Stimulated activated naive B cell treated with anti-CD40 and anti-IgM and Interleukin-4, amounts not matched to agents 10 μg/mL and 1 μg/mL and 100 μg/mL, for 72 hours (primary cell): ENCODE data around the gene C8G.
A peak's percentile ranks its signal among the peaks of the same experiment; 100 is the strongest.

ENCODE experiments used
- ATAC-seq, 2 donors: fragments of 150-1000 bp; cut with Tn5 transposase; replicated peaks; 2 replicates each; pipeline ENCODE4 v1.10.0; 2021; ENCODE audit warnings: moderate library complexity in 1 of 2
- DNase-seq: peaks from one replicate; pipeline ENCODE4 v3.0.0; 2021
- H3K27ac Mint-ChIP-seq: one replicate; pipeline ENCODE4 v1.8.0; 2022; ENCODE audit warnings: mild to moderate bottlenecking, mixed read lengths
- H3K27me3 Mint-ChIP-seq, 2 donors: one replicate each; pipeline ENCODE4 v1.8.0; 2022; ENCODE audit warnings: mixed read lengths in 2 of 2
- H3K36me3 Mint-ChIP-seq, 2 donors: one replicate each; pipeline ENCODE4 v1.8.0; 2022; ENCODE audit warnings: mixed read lengths in 2 of 2, mild to moderate bottlenecking in 1 of 2
- H3K4me1 Mint-ChIP-seq, 2 donors: one replicate each; pipeline ENCODE4 v1.8.0; 2022; ENCODE audit warnings: mixed read lengths in 2 of 2, mild to moderate bottlenecking in 1 of 2
- H3K4me3 Mint-ChIP-seq, 2 donors: one replicate each; pipeline ENCODE4 v1.8.0; 2022; ENCODE audit warnings: mild to moderate bottlenecking in 2 of 2, mixed read lengths in 2 of 2, moderate library complexity in 1 of 2
- H3K9me3 Mint-ChIP-seq, 2 donors: one replicate each; pipeline ENCODE4 v1.8.0; 2022; ENCODE audit warnings: mixed read lengths in 2 of 2, mild to moderate bottlenecking in 1 of 2

The C8G gene

DNA sequence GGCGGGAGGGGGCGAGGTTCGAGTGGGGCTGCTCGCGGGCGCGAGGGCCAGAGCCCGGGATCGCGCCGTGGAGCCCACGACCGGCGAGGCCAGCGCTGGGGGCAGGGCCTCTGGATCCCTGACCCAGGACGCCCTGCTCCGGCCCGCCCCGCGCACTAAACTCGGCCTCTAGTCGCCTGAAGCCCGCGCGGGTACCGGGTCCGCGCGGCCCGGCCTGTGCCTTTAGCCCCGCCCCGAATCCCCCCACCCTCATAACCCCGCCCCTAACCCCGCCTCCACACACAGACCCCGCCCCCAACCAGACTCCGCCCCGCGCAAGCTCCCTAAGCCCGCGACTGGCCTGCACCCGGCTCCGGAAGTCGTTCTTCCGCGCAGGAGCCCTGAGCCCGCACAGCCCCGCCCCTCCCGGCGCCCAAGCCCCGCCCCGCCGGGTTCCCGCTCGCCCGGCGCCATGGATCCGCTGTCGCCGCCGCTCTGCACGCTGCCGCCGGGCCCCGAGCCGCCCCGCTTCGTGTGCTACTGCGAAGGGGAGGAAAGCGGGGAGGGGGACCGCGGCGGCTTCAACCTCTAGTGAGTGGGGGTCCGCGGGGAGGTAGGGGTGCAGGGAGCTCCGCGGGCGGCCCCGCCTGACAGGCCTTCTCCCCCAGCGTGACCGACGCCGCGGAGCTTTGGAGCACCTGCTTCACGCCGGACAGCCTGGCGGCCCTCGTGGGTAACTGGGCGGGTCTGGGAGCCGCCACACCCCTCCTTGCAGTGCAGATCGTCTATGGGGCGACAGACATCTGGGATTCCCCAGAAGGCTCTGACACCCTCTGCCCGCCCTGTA lies 47.2 kb downstream of the C8G start, which contains the start of gene PAXX:
PAXX (plus strand) TSS at position 430 of the 826 bp plus-strand sequence; CDS start at position 452, 22 bp downstream.
- DNase-seq (peak; percentile 91), ATAC-seq (peak; percentile 88 to 92)
- H3K36me3 Mint-ChIP-seq = peaks cover 12 to 18% of the 10 kb centered on the region in 2 donors
- H3K27ac Mint-ChIP-seq = peak within 1 kb of the TSS; percentile 95
- peaks cover 16 to 44% of the 10 kb centered on the region in 2 donors for H3K4me1 Mint-ChIP-seq
- H3K4me3 Mint-ChIP-seq = peak within 1 kb of the TSS; percentile 89 to 96
- H3K27me3 Mint-ChIP-seq = peaks cover 15 to 44% of the 10 kb centered on the region in 2 donors
- H3K9me3 Mint-ChIP-seq = no peaks in the 10 kb centered on the region

DNA sequence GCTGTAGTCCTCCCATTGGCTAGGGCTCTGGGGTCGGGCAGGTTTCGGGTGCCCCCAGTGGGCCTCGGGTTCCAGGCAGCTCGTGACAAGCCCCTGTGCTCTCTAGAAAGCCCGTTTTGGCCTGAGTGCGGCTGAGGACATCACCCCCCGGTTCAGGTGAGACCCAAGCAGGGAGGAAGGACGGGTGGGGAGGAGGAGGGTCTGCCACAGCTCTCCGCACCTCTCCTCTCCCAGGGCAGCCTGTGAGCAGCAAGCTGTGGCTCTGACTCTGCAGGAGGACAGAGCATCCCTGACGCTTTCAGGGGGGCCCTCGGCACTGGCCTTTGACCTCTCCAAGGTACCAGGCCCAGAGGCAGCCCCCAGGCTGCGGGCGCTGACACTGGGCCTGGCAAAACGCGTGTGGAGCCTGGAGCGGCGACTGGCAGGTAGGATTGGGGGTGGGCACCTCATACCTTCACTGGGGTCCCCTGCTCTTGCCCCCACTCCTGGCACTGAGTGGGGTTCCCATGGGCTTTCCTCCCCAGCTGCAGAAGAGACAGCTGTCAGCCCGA lies 47.9 kb downstream of the C8G start:
- DNase-seq (no peak), ATAC-seq (no peak)
- Mint-ChIP-seq H3K4me1 (peaks cover 20 to 51% of the 10 kb centered on the region in 2 donors), H3K9me3 (no peaks in the 10 kb centered on the region), H3K27me3 (peaks cover 9 to 44% of the 10 kb centered on the region in 2 donors), H3K27ac (peak overlapping the region; percentile 95), H3K36me3 (peaks cover 12 to 18% of the 10 kb centered on the region in 2 donors), H3K4me3 (peak overlapping the region; percentile 89 to 96)

DNA sequence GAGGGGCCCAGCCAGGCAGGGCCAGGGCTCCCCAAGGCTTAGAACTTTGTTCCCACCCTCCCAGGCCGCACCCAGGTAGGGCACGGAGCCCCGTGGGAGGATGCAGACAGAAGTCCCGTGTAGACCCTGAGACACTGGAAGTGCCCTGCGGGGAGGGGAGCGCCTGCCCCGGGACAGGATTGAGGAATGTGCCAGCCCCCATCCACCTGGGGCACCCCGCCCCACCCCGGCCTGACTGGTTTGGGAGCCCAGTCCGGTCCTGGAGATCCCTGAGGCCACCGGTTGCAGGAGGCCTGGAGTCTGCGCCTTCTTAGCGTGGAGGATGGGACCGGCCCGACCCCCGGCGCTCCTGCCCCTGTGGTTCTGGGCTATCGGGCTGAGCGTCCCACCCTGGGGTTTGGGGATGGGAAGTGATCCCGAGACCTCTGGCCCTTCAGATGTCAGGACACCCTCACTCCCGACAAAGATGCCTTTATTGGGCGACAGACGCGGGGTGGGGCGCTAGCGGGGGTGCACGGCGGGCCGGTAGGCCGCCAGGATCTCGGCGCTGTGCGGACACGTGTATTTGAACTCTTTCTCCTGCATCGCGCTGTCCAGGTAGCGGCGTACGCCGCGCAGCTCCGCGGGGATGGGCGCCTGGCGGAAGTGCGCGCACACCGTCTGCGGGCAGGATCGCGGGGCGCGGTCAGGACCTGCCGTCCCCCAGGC lies 49.3 kb downstream of the C8G start:
- H3K36me3 Mint-ChIP-seq = peaks cover 12 to 18% of the 10 kb centered on the region in 2 donors
- no peak for DNase-seq
- no peak for ATAC-seq
- no peak overlapping the region for H3K27ac Mint-ChIP-seq
- H3K4me3 Mint-ChIP-seq = no peak overlapping the region
- peaks cover 8 to 38% of the 10 kb centered on the region in 2 donors for H3K27me3 Mint-ChIP-seq
- peaks cover 28 to 62% of the 10 kb centered on the region in 2 donors for H3K4me1 Mint-ChIP-seq
- no peaks in the 10 kb centered on the region for H3K9me3 Mint-ChIP-seq

DNA sequence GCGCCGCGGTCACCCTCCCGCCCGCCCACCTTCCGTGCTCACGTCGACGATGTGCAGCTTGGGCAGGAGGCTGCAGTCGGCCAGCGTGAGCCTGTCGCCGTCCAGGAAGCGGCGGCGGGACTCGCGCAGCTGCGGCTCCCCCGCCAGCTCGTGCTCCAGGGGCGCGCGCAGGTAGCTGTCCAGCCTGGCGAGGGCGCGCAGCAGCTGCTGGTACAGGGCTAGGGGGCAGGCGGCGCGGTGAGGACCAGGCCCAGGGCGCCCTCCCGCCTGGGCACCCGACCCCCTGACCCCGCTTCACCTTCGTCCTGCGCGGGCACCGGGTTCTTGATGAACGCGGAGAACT lies 49.8 kb downstream of the C8G start:
- Mint-ChIP-seq H3K27ac (no peak overlapping the region), H3K4me3 (no peak overlapping the region), H3K9me3 (no peaks in the 10 kb centered on the region), H3K36me3 (peaks cover 12 to 18% of the 10 kb centered on the region in 2 donors), H3K4me1 (peaks cover 29 to 64% of the 10 kb centered on the region in 2 donors), H3K27me3 (peaks cover 5 to 33% of the 10 kb centered on the region in 2 donors)
- DNase-seq (no peak), ATAC-seq (no peak)

DNA sequence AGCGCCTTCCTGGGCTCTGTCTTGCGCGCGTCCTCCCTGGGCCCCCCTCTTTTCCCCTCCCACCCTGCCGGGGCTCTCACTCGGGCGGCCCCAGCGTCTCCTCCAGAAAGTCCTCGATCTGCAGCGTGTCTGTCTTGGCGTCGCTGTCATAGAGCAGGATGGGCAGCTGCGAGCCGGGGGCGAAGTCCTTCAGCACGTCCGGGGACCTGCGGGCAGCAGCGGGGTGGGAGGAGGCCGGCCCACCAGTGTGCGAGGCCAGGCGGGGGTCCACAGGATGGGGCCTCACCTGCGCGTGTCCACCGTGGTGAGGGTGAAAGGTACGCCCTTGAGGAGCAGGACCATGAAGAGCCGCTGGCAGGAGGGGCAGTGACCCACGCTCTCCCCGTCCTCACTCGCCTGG lies 50.3 kb downstream of the C8G start:
- Mint-ChIP-seq H3K27ac (no peak overlapping the region), H3K4me3 (no peak overlapping the region), H3K9me3 (no peaks in the 10 kb centered on the region), H3K27me3 (peaks cover 0 to 28% of the 10 kb centered on the region in 2 donors), H3K4me1 (peaks cover 31 to 67% of the 10 kb centered on the region in 2 donors), H3K36me3 (peaks cover 12 to 18% of the 10 kb centered on the region in 2 donors)
- ATAC-seq (no peak), DNase-seq (no peak)

DNA sequence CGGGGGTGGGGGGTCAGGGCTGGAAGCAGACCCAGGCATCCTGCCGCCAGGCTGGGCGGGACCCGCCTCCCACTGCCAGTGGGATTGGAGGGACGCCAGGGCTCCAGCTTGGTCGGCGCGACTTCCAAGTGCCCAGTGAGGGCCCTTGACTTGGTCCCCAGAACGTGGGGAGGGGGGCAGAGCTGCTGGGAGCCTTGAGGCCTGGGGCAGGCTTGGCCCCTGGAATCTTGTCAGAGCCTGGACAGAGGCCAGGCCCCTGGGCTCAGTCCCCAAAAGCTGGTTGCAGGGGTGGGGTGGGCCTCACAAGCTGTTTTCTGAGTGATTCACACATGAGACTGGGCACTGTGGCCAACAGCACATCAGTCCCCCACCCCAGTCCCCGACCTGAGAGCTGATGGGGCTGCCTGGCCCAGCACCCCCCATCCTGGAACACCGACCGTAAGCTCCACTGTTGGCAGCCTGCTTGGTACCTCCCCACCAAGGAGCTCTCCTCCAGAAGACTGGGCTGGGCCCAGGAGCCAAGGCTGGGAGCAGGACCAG lies 50.8 kb downstream of the C8G start:
- ATAC-seq (no peak), DNase-seq (no peak)
- peaks cover 0 to 23% of the 10 kb centered on the region in 2 donors for H3K27me3 Mint-ChIP-seq
- H3K4me3 Mint-ChIP-seq = peak overlapping the region in 1 of 2 donors; percentile 69
- H3K9me3 Mint-ChIP-seq = no peaks in the 10 kb centered on the region
- no peak overlapping the region for H3K27ac Mint-ChIP-seq
- H3K4me1 Mint-ChIP-seq = peaks cover 34 to 72% of the 10 kb centered on the region in 2 donors
- peaks cover 12 to 18% of the 10 kb centered on the region in 2 donors for H3K36me3 Mint-ChIP-seq
